AG04450 (cell line): Measurements from ENCODE around the gene PLXDC2. TPM values are rescaled to one million over a fixed set of nuclear protein-coding genes. Genes with fewer than 3 reads are reported as not detected.

ENCODE experiments used
- CTCF ChIA-PET: fragments of 300-600, 350-600 bp; formaldehyde crosslinking; extraction: SDS; loops from one replicate; lab custom pipeline; 2022; ENCODE audit warnings: antibody characterized with exemption, inconsistent platforms; lab: Charles Lee
- POLR2A ChIA-PET: fragments of 350-600 bp; formaldehyde crosslinking; extraction: SDS; loops from one replicate; lab custom pipeline; 2021; ENCODE audit warnings: antibody characterized with exemption, inconsistent platforms; lab: Yijun Ruan, JAX
- DNase-seq: peaks from one replicate; pipeline ENCODE4 v3.0.0-alpha.2; 2011; ENCODE audit warnings: low read depth, low spot score
- H3K27ac ChIP-seq: one replicate; pipeline ENCODE4 v1.5.1; 2012; ENCODE audit warnings: low read depth, low read length, control low read depth
- H3K27me3 ChIP-seq: one replicate; pipeline ENCODE4 v1.6.0; 2012; ENCODE audit warnings: low read length; ENCODE audit not compliant: control insufficient read depth, insufficient read depth
- H3K4me3 ChIP-seq: 2 replicates; pipeline ENCODE4 v1.5.1; 2011; ENCODE audit warnings: mild to moderate bottlenecking, low read depth, low read length, control low read depth
- H3K9me3 ChIP-seq: 2 replicates; pipeline ENCODE4 v1.5.1; 2012; ENCODE audit warnings: low read length; ENCODE audit not compliant: control insufficient read depth, insufficient read depth
- CTCF ChIP-seq: IDR thresholded peaks from 2 replicates; pipeline ENCODE4 v1.5.1; 2011; ENCODE audit warnings: low read depth, low read length, control low read depth, inconsistent platforms
- polyA plus RNA-seq: library from polyadenylated mRNA; depleted of rRNA; stranded (reverse); fragments of >200 nt; gene quantifications from 2 replicates; pipeline ENCODE4 v1.2.3, GENCODE V29; 2011

The PLXDC2 gene
- polyA plus RNA-seq, 1 experiment = 10.4 TPM

- Histone ChIP-seq H3K27ac (no peak overlapping the region), H3K27me3 (no peaks in the 10 kb centered on the region), H3K9me3 (no peaks in the 10 kb centered on the region), H3K4me3 (no peak overlapping the region)
- no peak for DNase-seq
- POLR2A ChIA-PET = no interaction called here
- CTCF ChIA-PET = no interaction called here
- TF ChIP-seq CTCF = no peak
Observed at GRCh38 chr10:20075713-20076112, 259.5 kb downstream of the PLXDC2 start.

GRCh38 chr10:20084451-20084850 is 268.2 kb downstream of the PLXDC2 start:
- DNase-seq = no peak
- H3K27ac ChIP-seq = no peak overlapping the region
- ChIA-PET CTCF (no interaction called here), POLR2A (interaction anchor here (0.6 kb wide), 1 partner anchor 1440 kb away, joined by 7 read pairs; no protein-coding TSS in a partner anchor)
- H3K9me3 ChIP-seq = no peaks in the 10 kb centered on the region; the same call in 1 of the 2 replicates
- no peaks in the 10 kb centered on the region for H3K27me3 ChIP-seq
- no peak overlapping the region for H3K4me3 ChIP-seq
- no peak for TF ChIP-seq CTCF

- no peak for TF ChIP-seq CTCF
- POLR2A ChIA-PET = interaction anchor here (0.6 kb wide), 1 partner anchor 1441 kb away, joined by 7 read pairs; no protein-coding TSS in a partner anchor
- Histone ChIP-seq H3K9me3 (no peaks in the 10 kb centered on the region; the same call in 1 of the 2 replicates), H3K27me3 (no peaks in the 10 kb centered on the region), H3K4me3 (no peak overlapping the region), H3K27ac (no peak overlapping the region)
- DNase-seq = no peak
- CTCF ChIA-PET = no interaction called here
Observed at GRCh38 chr10:20085115-20085514, 268.9 kb downstream of the PLXDC2 start.

- POLR2A ChIA-PET = no interaction called here
- Histone ChIP-seq H3K27ac (no peak overlapping the region), H3K4me3 (no peak overlapping the region), H3K27me3 (no peaks in the 10 kb centered on the region), H3K9me3 (no peaks in the 10 kb centered on the region; the same call in none of the 2 replicates)
- CTCF ChIA-PET = no interaction called here
- no peak for TF ChIP-seq CTCF
- DNase-seq = no peak
Observed at GRCh38 chr10:20087353-20087752, 271.1 kb downstream of the PLXDC2 start.

- CTCF ChIA-PET = interaction anchor here (0.6 kb wide), 1 partner anchor 363 kb away, joined by 3 read pairs; no protein-coding TSS in a partner anchor
- H3K27me3 ChIP-seq = no peaks in the 10 kb centered on the region
- no peak overlapping the region for H3K4me3 ChIP-seq
- POLR2A ChIA-PET = no interaction called here
- TF ChIP-seq CTCF = no peak
- no peak for DNase-seq
- H3K9me3 ChIP-seq = no peaks in the 10 kb centered on the region; the same call in none of the 2 replicates
- H3K27ac ChIP-seq = no peak overlapping the region
Observed at GRCh38 chr10:20088061-20088701, 271.9 kb downstream of the PLXDC2 start.
